Middle frontal gyrus (tissue), 1 donor: ENCODE data around the gene EDARADD.
A peak's percentile ranks its signal among the peaks of the same experiment; 100 is the strongest.

Experiments used
- DNase-seq: peaks from one replicate; pipeline ENCODE4 v3.0.0-alpha.2; 2015; ENCODE audit warnings: low spot score; ENCODE audit errors: extremely low spot score

Gene EDARADD

GRCh38 chr1:236511735-236512418 lies 117.8 kb downstream of the EDARADD start:
- no peak for DNase-seq

DNA sequence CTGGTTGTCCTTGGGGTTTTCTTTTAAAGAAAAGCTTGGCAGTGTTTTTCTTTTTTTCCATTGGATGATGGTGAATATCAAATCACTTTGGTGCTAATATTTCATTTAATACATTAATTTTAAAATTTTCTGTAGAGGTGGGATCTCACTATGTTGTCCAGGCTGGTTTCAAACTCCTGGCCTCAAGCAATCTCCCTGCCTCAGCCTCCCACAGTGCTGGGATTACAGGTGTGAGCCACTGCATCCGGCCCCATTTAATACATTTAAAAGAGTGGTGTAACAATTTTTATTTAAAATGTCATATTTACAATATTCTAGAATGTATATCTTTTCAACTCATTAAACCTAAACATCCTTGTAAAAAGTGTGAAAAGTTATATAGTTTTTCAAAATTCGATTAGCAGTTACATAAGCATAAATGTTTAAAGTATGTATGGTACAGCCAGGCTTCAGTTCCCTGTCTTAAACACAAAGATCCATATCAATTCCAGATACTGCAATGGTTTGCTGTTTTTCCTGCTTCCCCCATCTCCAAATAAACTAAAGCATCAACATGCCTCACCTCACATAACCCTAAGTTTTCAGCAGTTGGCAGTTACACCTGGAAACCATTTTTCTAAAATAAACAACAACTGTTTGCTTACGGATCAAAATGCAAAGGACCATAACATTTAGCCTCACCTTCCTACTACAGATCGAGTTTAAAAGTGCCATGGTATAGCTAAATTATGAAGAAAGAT lies 120.8 kb downstream of the EDARADD start:
- DNase-seq = no peak

- no peak for DNase-seq
These were observed 121.4 kb downstream of the EDARADD start for GRCh38 chr1:236515443-236515958.

DNA sequence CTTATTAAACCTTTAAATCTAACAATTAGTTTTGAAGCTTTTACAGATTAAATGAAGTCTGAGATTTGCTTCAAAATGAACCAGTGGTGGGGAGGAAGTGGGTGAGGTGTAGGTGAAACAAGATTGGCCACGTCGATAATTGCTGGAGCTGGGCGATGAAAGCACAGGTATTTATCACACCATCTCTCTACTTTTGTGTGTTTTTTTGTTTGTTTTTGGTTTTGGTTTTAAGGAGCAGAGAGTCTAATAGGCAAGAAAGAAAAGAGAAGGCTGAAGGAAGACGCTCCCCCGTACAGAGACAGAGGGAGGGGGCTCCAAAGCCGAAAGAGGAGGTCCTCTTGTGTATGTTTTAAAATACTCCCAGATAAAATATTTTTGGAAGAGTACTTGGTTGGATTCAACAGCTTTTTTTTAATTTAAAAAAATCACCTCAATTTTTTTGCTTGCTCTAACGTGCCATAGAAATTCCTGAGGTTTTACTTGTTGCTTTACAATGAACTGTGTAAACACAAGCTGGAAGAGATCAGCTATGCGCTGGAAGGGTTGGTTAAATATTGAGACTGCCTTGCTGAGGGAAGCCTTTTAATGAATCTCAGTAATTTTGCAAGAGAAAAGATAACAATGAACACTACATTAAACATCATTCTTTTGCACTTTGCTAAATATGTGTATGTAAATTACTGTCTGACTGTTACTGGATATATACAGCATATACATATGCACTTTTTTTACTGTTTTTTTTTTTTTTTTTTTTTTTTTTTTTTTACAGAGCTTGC lies 123.0 kb downstream of the EDARADD start:
- DNase-seq = no peak

DNA sequence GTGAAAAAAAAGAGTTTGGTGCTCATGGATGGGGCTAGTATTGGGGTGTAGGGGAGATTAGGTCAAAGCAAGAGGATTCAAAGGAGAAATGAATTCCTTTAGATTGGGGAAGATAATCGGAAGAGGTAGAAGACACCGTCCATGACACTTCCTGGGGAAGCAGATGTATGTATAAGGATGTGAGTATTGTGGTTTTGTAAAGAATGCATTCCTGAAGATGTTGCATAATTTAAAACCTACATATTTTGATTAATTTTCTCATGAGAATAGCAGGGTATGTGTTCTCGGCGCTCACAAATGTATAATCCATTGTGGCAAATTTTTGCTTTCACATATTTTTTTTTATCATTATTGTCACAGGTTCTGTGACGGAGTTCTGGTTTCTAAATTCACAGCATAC lies 124.2 kb downstream of the EDARADD start:
- no peak for DNase-seq

DNA sequence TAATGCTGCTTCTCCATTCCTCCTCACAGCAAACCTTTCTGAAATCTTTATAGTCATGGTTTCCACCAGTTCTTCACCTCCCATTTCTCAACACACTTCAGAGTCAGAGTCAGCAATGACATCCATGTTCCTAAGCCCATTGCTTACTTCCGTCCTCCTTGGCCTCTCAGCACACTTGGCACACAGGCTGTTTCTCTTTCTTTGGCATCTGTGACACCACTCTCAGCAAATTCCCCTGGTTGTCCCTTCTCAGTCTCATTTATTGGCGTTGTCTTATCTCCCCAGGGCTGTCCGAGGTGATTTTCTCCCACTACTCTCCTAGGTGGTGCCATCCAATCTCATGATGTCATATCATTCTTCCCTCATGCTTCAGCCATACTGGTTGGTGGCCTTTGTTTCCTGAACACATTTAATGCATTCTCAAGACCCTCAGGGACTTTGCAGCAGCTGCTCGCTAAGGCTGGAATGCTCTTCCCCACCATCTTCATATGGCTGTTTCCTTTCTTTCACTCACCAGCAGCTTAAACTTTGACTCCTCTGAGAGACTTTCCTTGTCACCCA lies 126.4 kb downstream of the EDARADD start:
- no peak for DNase-seq

DNA sequence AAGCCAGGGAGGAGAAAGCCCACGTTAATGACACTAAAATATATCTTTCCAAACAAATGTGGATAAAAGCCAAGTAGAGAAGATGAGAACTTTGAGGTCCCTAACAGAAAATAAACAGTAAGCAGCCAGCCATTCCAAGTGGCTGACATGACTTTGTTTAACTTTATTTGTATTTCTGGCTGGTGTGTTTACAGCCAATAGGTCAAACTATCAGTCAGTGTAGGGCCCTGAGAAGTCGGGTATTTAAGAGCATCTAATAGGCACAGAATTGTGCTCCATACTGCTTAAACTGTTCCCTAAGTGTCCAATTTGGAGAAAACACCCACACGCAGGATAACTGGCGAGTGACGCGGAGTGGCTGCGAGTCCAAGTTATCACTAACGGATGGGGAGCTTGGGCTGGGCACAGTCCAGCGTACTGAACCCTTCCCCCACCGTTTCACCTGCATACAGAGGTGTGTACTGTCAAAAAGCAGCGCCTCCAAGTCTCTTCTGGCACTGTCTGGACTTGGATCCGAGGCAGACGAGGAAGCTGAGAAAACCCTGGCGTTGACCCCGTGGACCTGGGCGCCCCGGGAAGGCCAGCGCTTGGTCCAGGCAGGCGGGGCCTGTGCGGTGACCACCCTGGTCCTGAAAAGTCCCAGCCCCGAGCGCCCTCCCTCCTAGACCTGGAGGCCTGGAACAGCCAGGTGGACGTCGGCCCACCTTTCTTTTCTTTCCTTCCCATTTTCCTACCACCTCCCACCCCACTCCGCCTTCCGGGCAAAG lies 129.0 kb downstream of the EDARADD start:
- DNase-seq = no peak

GRCh38 chr1:236523704-236524141 lies 129.6 kb downstream of the EDARADD start, which contains the start of gene LGALS8:
LGALS8 (plus strand) TSS chr1:236523982; CDS start chr1:236526071, 2,089 bp downstream.
- DNase-seq = peak; percentile 75

DNA sequence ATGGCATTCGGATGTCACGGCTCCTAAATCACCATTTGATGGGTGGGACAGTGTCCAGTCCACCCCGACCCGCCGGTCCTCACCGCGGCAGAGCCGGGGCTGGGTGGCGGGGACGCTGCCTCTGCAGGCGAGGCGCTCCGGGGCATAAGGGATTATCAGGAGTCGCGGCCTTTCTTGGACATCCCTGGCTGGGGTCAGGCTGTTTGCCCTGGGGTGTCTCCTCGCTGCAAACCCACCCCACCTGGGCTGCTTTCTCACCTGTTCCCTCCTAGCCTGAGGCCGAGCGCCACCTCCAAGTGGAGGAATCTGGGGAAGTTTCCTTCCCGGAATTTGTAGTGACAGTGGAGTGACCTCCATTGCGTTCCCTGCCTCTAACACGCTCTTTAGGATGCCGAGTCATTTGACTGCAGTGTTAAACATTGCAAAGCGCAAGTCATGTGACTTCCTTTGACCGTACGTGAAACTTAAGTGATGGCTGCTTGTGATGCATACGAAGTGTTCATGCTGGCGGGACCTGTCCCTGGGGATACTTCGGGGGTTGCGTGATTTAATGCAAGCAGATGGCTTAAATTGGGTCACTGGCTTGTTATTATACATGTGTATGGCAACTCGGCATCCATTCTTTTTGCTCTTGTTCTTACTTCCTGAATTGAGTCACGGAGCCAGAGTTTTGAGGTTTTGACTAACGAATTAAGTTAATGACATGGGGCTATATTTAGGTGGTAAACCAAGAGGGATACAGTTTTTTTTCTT lies 130.2 kb downstream of the EDARADD start:
- DNase-seq = peak; percentile 44

DNA sequence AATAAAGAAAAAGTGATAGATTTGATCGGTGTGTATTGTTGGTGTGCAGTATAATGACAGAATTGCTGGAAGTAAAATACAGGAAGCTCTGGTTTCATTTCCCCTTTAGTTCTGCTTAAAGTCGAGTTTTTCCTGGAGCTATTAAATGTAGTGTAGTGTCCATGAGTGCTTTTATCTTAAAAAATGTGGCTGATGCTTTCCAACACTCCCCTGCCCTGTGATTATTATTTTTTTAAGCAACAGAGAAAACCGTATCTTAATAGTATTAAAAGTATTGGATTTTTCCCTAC lies 130.8 kb downstream of the EDARADD start:
- DNase-seq = no peak

- DNase-seq = no peak
These were observed 132.0 kb downstream of the EDARADD start for GRCh38 chr1:236526079-236526478.

- DNase-seq = no peak
These were observed 136.2 kb downstream of the EDARADD start for GRCh38 chr1:236530286-236530685.

DNA sequence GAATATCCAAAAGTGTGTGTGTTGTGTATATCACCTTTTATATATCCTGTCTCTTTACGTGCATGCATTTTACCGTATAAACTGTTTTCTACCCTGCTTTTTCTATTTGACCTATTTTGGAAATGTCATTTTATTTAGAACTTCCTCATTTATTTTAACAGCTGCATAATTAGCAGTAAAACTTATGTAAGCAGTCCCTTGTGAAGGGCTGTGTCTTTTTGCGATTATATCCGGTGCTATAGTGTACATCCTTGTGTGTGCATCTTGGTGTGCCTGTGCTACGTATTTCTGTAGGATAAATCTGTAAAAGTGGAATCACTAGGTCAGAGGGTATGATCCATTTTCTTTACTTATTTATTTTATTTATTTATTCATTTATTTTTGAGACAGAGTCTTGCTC lies 136.9 kb downstream of the EDARADD start:
- no peak for DNase-seq

- DNase-seq = no peak
These were observed 138.8 kb downstream of the EDARADD start for GRCh38 chr1:236532850-236533249.

- no peak for DNase-seq
These were observed 140.1 kb downstream of the EDARADD start for GRCh38 chr1:236534151-236534651.
